GM18951 (cell line): ENCODE data around the gene ELF2.
A peak's percentile ranks its signal among the peaks of the same experiment; 100 is the strongest.
"Not testable (repeated sequence)": the region's sequence is repeated elsewhere in the genome, so short reads cannot be mapped to it uniquely, and the experiment has no call there.

Experiments used
- POLR2A ChIP-seq: IDR thresholded peaks from 4 replicates; pipeline ENCODE4 v1.6.1; 2011; ENCODE audit warnings: mild to moderate bottlenecking; ENCODE audit not compliant: insufficient read length, insufficient read depth; ENCODE audit errors: extremely low read depth
- in situ Hi-C: fragments of 300-500 bp; cut with MboI; formaldehyde crosslinking; loops from one replicate; pipeline ENCODE4 v1.12.0; 2022; ENCODE audit warnings: low sequenced_read_pairs, mixed read lengths, inconsistent platforms; ENCODE audit not compliant: unreplicated experiment

The ELF2 gene

GRCh38 chr4:139099366-139099982 is 77.5 kb downstream of the ELF2 start:
- no peak for TF ChIP-seq POLR2A
- in situ Hi-C loops = no loop called here

- TF ChIP-seq POLR2A = no peak
- in situ Hi-C loops = no loop called here
These were observed 84.7 kb downstream of the ELF2 start for GRCh38 chr4:139092271-139092670.

- TF ChIP-seq POLR2A = no peak
- in situ Hi-C loops = no loop called here
These were observed 91.9 kb downstream of the ELF2 start for GRCh38 chr4:139085141-139085540.

GRCh38 chr4:139084804-139085093 is 92.3 kb downstream of the ELF2 start:
- TF ChIP-seq POLR2A = no peak
- in situ Hi-C loops = no loop called here

GRCh38 chr4:139083956-139084803 is 92.8 kb downstream of the ELF2 start:
- in situ Hi-C loops = no loop called here
- TF ChIP-seq POLR2A = peak; percentile 61

- in situ Hi-C loops = no loop called here
- peak; percentile 39 for TF ChIP-seq POLR2A
These were observed 93.4 kb downstream of the ELF2 start for GRCh38 chr4:139083607-139083955.

GRCh38 chr4:139082750-139083606 is 94.0 kb downstream of the ELF2 start:
- in situ Hi-C loops = no loop called here
- peak; percentile 53 for TF ChIP-seq POLR2A

GRCh38 chr4:139078926-139079325 is 98.1 kb downstream of the ELF2 start:
- TF ChIP-seq POLR2A = no peak
- in situ Hi-C loops = no loop called here

GRCh38 chr4:139077567-139078355 is 99.3 kb downstream of the ELF2 start:
- in situ Hi-C loops = no loop called here
- TF ChIP-seq POLR2A = no peak

GRCh38 chr4:139076016-139076744 is 100.8 kb downstream of the ELF2 start:
- in situ Hi-C loops = no loop called here
- no peak for TF ChIP-seq POLR2A

- in situ Hi-C loops = no loop called here
- no peak for TF ChIP-seq POLR2A
These were observed 116.4 kb downstream of the ELF2 start for GRCh38 chr4:139060591-139060990.

GRCh38 chr4:139059026-139059425 is 118.0 kb downstream of the ELF2 start:
- in situ Hi-C loops = not testable (repeated sequence)
